GM13976 (cell line): Measurements from ENCODE around the gene IMP3.

ENCODE experiments used
- DNase-seq: peaks from one replicate; pipeline ENCODE4 v3.0.0; 2012; ENCODE audit warnings: low spot score
- CTCF ChIP-seq: IDR thresholded peaks from 2 replicates; pipeline ENCODE4 v1.5.1; 2012; ENCODE audit warnings: borderline replicate concordance, mild to moderate bottlenecking; ENCODE audit not compliant: insufficient read depth; ENCODE audit errors: extremely low read depth, missing control alignments, control extremely low read depth
- in situ Hi-C: fragments of 300-500 bp; cut with MboI; formaldehyde crosslinking; loops from one replicate; pipeline ENCODE4 v1.12.0; 2022; ENCODE audit warnings: low sequenced_read_pairs, mixed read lengths, inconsistent platforms; ENCODE audit not compliant: unreplicated experiment

The IMP3 gene

GRCh38 chr15:75661756-75662140 is 21.7 kb upstream of the IMP3 start:
- DNase-seq = no peak
- no peak for TF ChIP-seq CTCF
- in situ Hi-C loops = no loop called here

GRCh38 chr15:75661100-75661755 is 21.2 kb upstream of the IMP3 start:
- TF ChIP-seq CTCF = no peak
- DNase-seq = no peak
- in situ Hi-C loops = no loop called here

- no peak for DNase-seq
- no peak for TF ChIP-seq CTCF
- in situ Hi-C loops = no loop called here
Measured at GRCh38 chr15:75659928-75660645, 20.1 kb upstream of the IMP3 start.

- no peak for TF ChIP-seq CTCF
- in situ Hi-C loops = no loop called here
- no peak for DNase-seq
Measured at GRCh38 chr15:75659141-75659771, 19.2 kb upstream of the IMP3 start.

GRCh38 chr15:75656813-75657212 is 16.8 kb upstream of the IMP3 start:
- in situ Hi-C loops = no loop called here
- DNase-seq = no peak
- TF ChIP-seq CTCF = no peak

- in situ Hi-C loops = no loop called here
- no peak for TF ChIP-seq CTCF
- DNase-seq = no peak
Measured at GRCh38 chr15:75656331-75656730, 16.3 kb upstream of the IMP3 start.

- no peak for DNase-seq
- TF ChIP-seq CTCF = no peak
- in situ Hi-C loops = no loop called here
Measured at GRCh38 chr15:75655931-75656330, 15.9 kb upstream of the IMP3 start.
